Duodenal mucosa (tissue), 2 donors: ENCODE measurements around the gene RAB12.

Experiments used
- H3K27ac ChIP-seq: one replicate; pipeline ENCODE4 v1.7.0; 2013; ENCODE audit warnings: low read depth, low read length
- H3K27me3 ChIP-seq, 2 donors: one replicate each; pipeline ENCODE4 v1.7.0; 2013; ENCODE audit warnings: low read length in 2 of 2, control low read depth in 1 of 2; ENCODE audit not compliant: insufficient read depth in 2 of 2, control insufficient read depth in 1 of 2
- H3K36me3 ChIP-seq, 2 donors: one replicate each; pipeline ENCODE4 v1.7.0; 2013; ENCODE audit warnings: low read length in 2 of 2, control low read depth in 1 of 2; ENCODE audit not compliant: insufficient read depth in 2 of 2, control insufficient read depth in 1 of 2
- H3K4me1 ChIP-seq, 2 donors: one replicate each; pipeline ENCODE4 v1.7.0; 2013; ENCODE audit warnings: low read length in 2 of 2, control low read depth in 1 of 2; ENCODE audit not compliant: insufficient read depth in 2 of 2, control insufficient read depth in 1 of 2
- H3K4me3 ChIP-seq, 2 donors: one replicate each; pipeline ENCODE4 v1.7.0; 2013; ENCODE audit warnings: low read length in 2 of 2, low read depth in 1 of 2
- H3K9ac ChIP-seq, 2 donors: one replicate each; pipeline ENCODE4 v1.7.0; 2013; ENCODE audit warnings: low read length in 2 of 2, low read depth in 1 of 2
- H3K9me3 ChIP-seq, 2 donors: one replicate each; pipeline ENCODE4 v1.7.0; 2013; ENCODE audit warnings: low read length in 2 of 2, control low read depth in 1 of 2; ENCODE audit not compliant: control insufficient read depth in 1 of 2

RAB12 gene

GRCh38 chr18:8681196-8681595 lies 72.0 kb downstream of the RAB12 start:
- Histone ChIP-seq H3K9me3 (no peaks in the 10 kb centered on the region), H3K9ac (no peak overlapping the region), H3K36me3 (no peaks in the 10 kb centered on the region), H3K27me3 (no peaks in the 10 kb centered on the region), H3K4me3 (no peak overlapping the region), H3K27ac (no peak overlapping the region), H3K4me1 (no peaks in the 10 kb centered on the region)

- H3K27ac ChIP-seq: no peak overlapping the region
- no peaks in the 10 kb centered on the region for H3K27me3 ChIP-seq
- H3K4me1 ChIP-seq: no peaks in the 10 kb centered on the region
- H3K9ac ChIP-seq: no peak overlapping the region
- H3K9me3 ChIP-seq: no peaks in the 10 kb centered on the region
- H3K4me3 ChIP-seq: no peak overlapping the region
- no peaks in the 10 kb centered on the region for H3K36me3 ChIP-seq
Measured at GRCh38 chr18:8684577-8684976, 75.3 kb downstream of the RAB12 start.

GRCh38 chr18:8685141-8685913 lies 76.1 kb downstream of the RAB12 start:
- no peak overlapping the region for H3K4me3 ChIP-seq

GRCh38 chr18:8685914-8686216 lies 76.6 kb downstream of the RAB12 start:
- Histone ChIP-seq H3K9me3 (no peaks in the 10 kb centered on the region), H3K27ac (no peak overlapping the region), H3K27me3 (no peaks in the 10 kb centered on the region), H3K9ac (no peak overlapping the region), H3K4me3 (no peak overlapping the region), H3K4me1 (no peaks in the 10 kb centered on the region), H3K36me3 (no peaks in the 10 kb centered on the region)

More at GRCh38 chr18:8685141-8685913, 76.1 kb downstream of the RAB12 start:
- no peak overlapping the region for H3K27ac ChIP-seq
- no peaks in the 10 kb centered on the region for H3K4me1 ChIP-seq
- no peaks in the 10 kb centered on the region for H3K36me3 ChIP-seq
- no peak overlapping the region for H3K9ac ChIP-seq
- no peaks in the 10 kb centered on the region for H3K27me3 ChIP-seq
- H3K9me3 ChIP-seq: no peaks in the 10 kb centered on the region

GRCh38 chr18:8686611-8687010 lies 77.4 kb downstream of the RAB12 start:
- H3K4me1 ChIP-seq: no peaks in the 10 kb centered on the region
- H3K9me3 ChIP-seq: no peaks in the 10 kb centered on the region
- H3K4me3 ChIP-seq: no peak overlapping the region
- H3K27ac ChIP-seq: no peak overlapping the region
- no peaks in the 10 kb centered on the region for H3K27me3 ChIP-seq
- H3K9ac ChIP-seq: no peak overlapping the region
- H3K36me3 ChIP-seq: no peaks in the 10 kb centered on the region

GRCh38 chr18:8688216-8688800 lies 79.1 kb downstream of the RAB12 start:
- no peak overlapping the region for H3K4me3 ChIP-seq
- H3K4me1 ChIP-seq: no peaks in the 10 kb centered on the region
- no peak overlapping the region for H3K27ac ChIP-seq
- no peak overlapping the region for H3K9ac ChIP-seq
- H3K36me3 ChIP-seq: no peaks in the 10 kb centered on the region
- H3K9me3 ChIP-seq: no peaks in the 10 kb centered on the region
- no peaks in the 10 kb centered on the region for H3K27me3 ChIP-seq

GRCh38 chr18:8688816-8689215 lies 79.6 kb downstream of the RAB12 start:
- Histone ChIP-seq H3K36me3 (no peaks in the 10 kb centered on the region), H3K9me3 (no peaks in the 10 kb centered on the region), H3K27me3 (no peaks in the 10 kb centered on the region), H3K27ac (no peak overlapping the region), H3K9ac (no peak overlapping the region), H3K4me3 (no peak overlapping the region), H3K4me1 (no peaks in the 10 kb centered on the region)
